ENCODE data around the gene ATF6. TPM values are rescaled to one million over a fixed set of nuclear protein-coding genes. Genes with fewer than 3 reads are reported as not detected.

The ATF6 gene
- total RNA-seq, 2 experiments from 2014 or later, result 18.5 to 20.0 TPM

DNA sequence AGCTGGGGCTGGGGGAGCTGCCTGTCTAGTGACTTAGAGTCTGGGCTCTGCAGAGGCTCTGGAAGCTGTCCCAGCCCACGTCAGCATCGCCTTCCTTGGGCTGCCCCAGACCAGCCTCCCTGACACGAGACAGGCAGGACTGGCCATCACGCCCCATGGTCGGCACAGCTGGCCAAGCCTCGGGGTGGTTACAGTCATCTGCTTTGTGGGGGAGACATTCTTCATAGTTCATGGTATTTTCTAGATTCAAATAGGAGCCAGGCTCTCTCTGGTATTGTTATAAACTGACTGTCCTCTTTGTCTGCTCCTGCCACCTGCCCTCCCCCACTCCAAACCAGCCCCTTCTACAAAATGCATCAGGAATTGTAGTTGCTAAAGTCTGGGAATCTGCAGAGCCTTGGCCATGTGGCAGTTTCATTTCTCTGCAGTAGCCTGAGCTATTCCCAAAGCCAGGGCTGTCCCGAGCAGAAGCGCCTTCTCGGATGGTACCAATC, 228.1 kb downstream of the ATF6 start:
- Mint-ChIP-seq H3K9me3 (peaks cover 3% of the 10 kb centered on the region), H3K4me1 (no peaks in the 10 kb centered on the region), H3K4me3 (no peak overlapping the region), H3K36me3 (no peaks in the 10 kb centered on the region), H3K27me3 (peaks cover 2% of the 10 kb centered on the region), H3K27ac (no peak overlapping the region)
- POLR2A ChIA-PET, result no interaction called here
- DNase-seq, result no peak
- ATAC-seq (ENCODE audit: low read depth), result no peak

- Mint-ChIP-seq H3K4me3 (no peak overlapping the region), H3K36me3 (no peaks in the 10 kb centered on the region), H3K27ac (no peak overlapping the region), H3K27me3 (no peaks in the 10 kb centered on the region), H3K9me3 (no peaks in the 10 kb centered on the region), H3K4me1 (no peaks in the 10 kb centered on the region)
- DNase-seq (no peak), ATAC-seq (ENCODE audit: low read depth) (no peak)
- POLR2A ChIA-PET, result no interaction called here
Measured at GRCh38 chr1:161997152-161997551, 231.0 kb downstream of the ATF6 start.

GRCh38 chr1:161998811-161999210, 232.7 kb downstream of the ATF6 start:
- Mint-ChIP-seq H3K9me3 (no peaks in the 10 kb centered on the region), H3K27me3 (no peaks in the 10 kb centered on the region), H3K4me1 (peaks cover 1% of the 10 kb centered on the region), H3K4me3 (no peak overlapping the region), H3K27ac (no peak overlapping the region), H3K36me3 (no peaks in the 10 kb centered on the region)
- DNase-seq (no peak), ATAC-seq (ENCODE audit: low read depth) (no peak)
- POLR2A ChIA-PET, result no interaction called here

DNA sequence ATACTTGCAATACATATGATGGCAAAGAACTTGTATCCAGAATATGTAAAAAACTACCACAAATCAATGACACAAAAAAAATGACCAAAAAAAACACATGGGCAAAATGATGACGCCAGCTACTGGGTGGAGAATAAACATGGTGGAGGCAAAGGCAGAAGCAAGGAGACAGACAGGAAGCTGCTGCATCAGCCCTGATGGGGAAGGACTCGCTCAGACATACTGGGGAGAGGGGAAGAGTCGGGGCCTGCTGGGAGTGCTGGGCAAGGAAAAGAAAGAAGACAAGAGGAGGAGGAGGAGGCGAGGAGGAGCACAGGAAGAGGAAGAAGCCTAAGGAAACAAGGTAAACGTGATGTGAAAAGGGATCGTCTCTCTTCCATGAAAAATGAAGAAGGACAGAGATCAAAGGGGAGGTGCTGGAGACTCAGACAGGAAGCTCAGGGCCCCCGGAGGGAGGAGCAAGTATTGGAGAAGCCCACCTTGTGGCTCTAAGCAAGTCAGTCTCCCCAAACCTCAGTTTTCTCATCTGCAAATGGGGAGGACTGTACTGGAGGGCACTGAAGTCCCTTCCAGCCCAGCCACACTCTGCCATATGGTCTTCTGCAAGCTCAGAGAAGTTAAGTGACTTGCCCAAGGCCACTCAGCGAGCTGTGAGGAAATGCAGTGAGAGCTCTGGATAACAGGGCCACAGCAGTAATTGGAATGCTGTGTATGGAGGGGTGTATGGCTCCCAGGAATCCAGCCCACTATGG, 233.4 kb downstream of the ATF6 start:
- POLR2A ChIA-PET, result no interaction called here
- Mint-ChIP-seq H3K9me3 (no peaks in the 10 kb centered on the region), H3K27me3 (no peaks in the 10 kb centered on the region), H3K36me3 (no peaks in the 10 kb centered on the region), H3K4me3 (no peak overlapping the region), H3K27ac (no peak overlapping the region), H3K4me1 (peaks cover 2% of the 10 kb centered on the region)
- no peak for DNase-seq
- ATAC-seq (ENCODE audit: low read depth), result no peak

- peaks cover 3% of the 10 kb centered on the region for H3K27me3 Mint-ChIP-seq
- H3K9me3 Mint-ChIP-seq, result no peaks in the 10 kb centered on the region
- no peak overlapping the region for H3K27ac Mint-ChIP-seq
- no peaks in the 10 kb centered on the region for H3K36me3 Mint-ChIP-seq
- POLR2A ChIA-PET, result no interaction called here
- H3K4me3 Mint-ChIP-seq, result no peak overlapping the region
- DNase-seq (no peak), ATAC-seq (ENCODE audit: low read depth) (no peak)
- H3K4me1 Mint-ChIP-seq, result peaks cover 5% of the 10 kb centered on the region
Measured at GRCh38 chr1:162000053-162000420, 233.9 kb downstream of the ATF6 start.

GRCh38 chr1:162003061-162003829, 237.1 kb downstream of the ATF6 start:
- POLR2A ChIA-PET, result no interaction called here
- no peak overlapping the region for H3K27ac Mint-ChIP-seq
- ATAC-seq (ENCODE audit: low read depth) (no peak), DNase-seq (no peak)
- H3K4me3 Mint-ChIP-seq, result no peak overlapping the region
- H3K36me3 Mint-ChIP-seq, result no peaks in the 10 kb centered on the region
- H3K4me1 Mint-ChIP-seq, result peaks cover 5% of the 10 kb centered on the region
- H3K9me3 Mint-ChIP-seq, result no peaks in the 10 kb centered on the region
- H3K27me3 Mint-ChIP-seq, result peaks cover 3% of the 10 kb centered on the region

- no peak overlapping the region for H3K27ac Mint-ChIP-seq
- H3K36me3 Mint-ChIP-seq, result no peaks in the 10 kb centered on the region
- H3K4me3 Mint-ChIP-seq, result no peak overlapping the region
- ATAC-seq (ENCODE audit: low read depth) (no peak), DNase-seq (no peak)
- no peaks in the 10 kb centered on the region for H3K9me3 Mint-ChIP-seq
- peaks cover 5% of the 10 kb centered on the region for H3K4me1 Mint-ChIP-seq
- POLR2A ChIA-PET, result no interaction called here
- H3K27me3 Mint-ChIP-seq, result peaks cover 3% of the 10 kb centered on the region
Measured at GRCh38 chr1:162003830-162004215, 237.7 kb downstream of the ATF6 start.

DNA sequence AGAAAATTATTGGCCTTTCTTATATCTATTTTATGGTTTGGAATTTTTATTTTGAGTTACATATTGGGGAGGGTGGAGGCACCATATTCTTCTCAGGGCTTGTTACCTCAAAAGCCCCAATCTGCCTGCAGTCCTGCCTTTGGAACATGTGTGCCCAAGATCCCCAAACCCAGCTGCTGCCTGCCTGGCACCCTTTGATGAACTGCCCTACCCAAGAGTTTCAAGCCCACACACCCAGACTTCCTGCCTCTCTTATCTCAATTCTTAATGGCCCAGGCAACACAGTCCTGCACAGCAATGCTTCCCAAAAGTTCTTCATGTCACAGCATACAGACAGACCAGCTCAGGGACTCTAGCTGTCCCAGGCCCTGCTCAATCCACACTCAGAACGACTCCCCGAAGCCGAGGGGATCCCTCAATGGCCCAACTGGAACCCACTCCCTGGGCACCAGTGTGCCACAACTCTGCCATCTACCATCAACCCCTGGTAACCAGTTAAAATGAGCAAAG, 238.4 kb downstream of the ATF6 start:
- Mint-ChIP-seq H3K9me3 (no peaks in the 10 kb centered on the region), H3K27ac (no peak overlapping the region), H3K36me3 (no peaks in the 10 kb centered on the region), H3K27me3 (peaks cover 3% of the 10 kb centered on the region), H3K4me1 (peaks cover 5% of the 10 kb centered on the region), H3K4me3 (no peak overlapping the region)
- POLR2A ChIA-PET, result no interaction called here
- no peak for ATAC-seq (ENCODE audit: low read depth)
- DNase-seq, result no peak

GRCh38 chr1:162006081-162006480, 240.0 kb downstream of the ATF6 start:
- Mint-ChIP-seq H3K4me3 (no peak overlapping the region), H3K27ac (no peak overlapping the region), H3K4me1 (peaks cover 5% of the 10 kb centered on the region), H3K36me3 (no peaks in the 10 kb centered on the region), H3K9me3 (no peaks in the 10 kb centered on the region), H3K27me3 (peaks cover 3% of the 10 kb centered on the region)
- ATAC-seq (ENCODE audit: low read depth) (no peak), DNase-seq (no peak)
- POLR2A ChIA-PET, result no interaction called here

GRCh38 chr1:162007466-162007865, 241.3 kb downstream of the ATF6 start:
- DNase-seq, result no peak
- POLR2A ChIA-PET, result no interaction called here
- peaks cover 2% of the 10 kb centered on the region for H3K9me3 Mint-ChIP-seq
- no peaks in the 10 kb centered on the region for H3K36me3 Mint-ChIP-seq
- no peak overlapping the region for H3K27ac Mint-ChIP-seq
- H3K4me3 Mint-ChIP-seq, result no peak overlapping the region
- H3K27me3 Mint-ChIP-seq, result peaks cover 3% of the 10 kb centered on the region
- H3K4me1 Mint-ChIP-seq, result peaks cover 5% of the 10 kb centered on the region
- no peak for ATAC-seq (ENCODE audit: low read depth)

DNA sequence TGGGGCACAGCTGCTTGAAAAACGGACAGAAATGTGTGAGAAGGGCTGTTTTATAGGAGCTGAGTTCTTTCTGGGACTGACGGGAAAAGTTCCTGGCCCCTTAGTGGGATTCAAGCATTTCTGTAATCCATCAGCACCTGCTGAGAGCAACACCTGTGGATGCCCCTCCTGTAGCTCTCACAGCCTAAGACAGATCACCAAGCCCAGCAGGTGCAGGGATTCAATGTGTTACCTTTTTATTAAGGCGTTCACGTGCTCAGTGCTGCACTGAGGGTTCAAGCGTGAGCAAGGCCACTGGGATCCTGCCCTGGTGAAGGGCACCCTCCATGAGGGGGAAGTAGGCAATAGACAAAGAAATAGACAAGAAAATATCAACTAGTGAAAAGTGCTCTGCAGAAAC, 242.7 kb downstream of the ATF6 start:
- no peak for ATAC-seq (ENCODE audit: low read depth)

DNA sequence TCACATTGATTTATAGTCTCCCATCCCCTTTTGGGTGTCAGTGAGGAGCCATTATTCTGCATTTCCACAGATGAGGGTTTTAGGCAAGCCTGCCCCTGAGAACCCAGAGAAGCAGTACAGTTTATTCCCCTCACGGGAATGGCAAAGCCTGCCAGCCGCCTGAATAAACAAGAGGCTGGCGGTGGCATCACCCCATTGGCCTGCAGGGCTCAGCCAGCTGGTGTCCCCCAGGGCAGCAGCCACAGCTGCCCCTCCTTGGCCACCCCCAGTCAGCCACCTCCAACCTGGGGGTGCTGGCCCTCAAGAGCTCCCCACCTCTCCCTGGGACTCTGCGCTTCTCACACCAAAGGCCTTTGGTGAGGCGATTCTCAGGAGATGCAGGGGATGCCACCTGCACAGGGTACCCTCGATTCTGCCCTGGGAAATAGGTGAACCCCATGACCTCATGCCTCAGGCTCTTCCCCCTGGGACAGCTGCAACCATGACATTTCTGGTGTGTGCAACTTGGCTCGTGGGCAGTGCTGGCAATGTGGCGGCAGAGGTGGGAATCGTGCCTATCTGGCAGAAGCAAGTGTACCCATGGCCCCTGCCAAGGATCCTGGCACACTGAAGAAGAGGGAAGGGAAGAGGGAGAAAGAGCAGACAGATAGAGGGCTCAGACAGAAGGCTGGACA, 243.5 kb downstream of the ATF6 start:
- Mint-ChIP-seq H3K27ac (no peak overlapping the region), H3K9me3 (peaks cover 5% of the 10 kb centered on the region), H3K4me1 (peaks cover 1% of the 10 kb centered on the region), H3K27me3 (peaks cover 3% of the 10 kb centered on the region), H3K36me3 (no peaks in the 10 kb centered on the region), H3K4me3 (no peak overlapping the region)
- ATAC-seq (ENCODE audit: low read depth) (no peak), DNase-seq (no peak)
- POLR2A ChIA-PET, result no interaction called here

More for the DNA sequence above, 242.7 kb downstream of the ATF6 start:
- Mint-ChIP-seq H3K36me3 (no peaks in the 10 kb centered on the region), H3K27ac (no peak overlapping the region), H3K4me3 (no peak overlapping the region), H3K27me3 (peaks cover 3% of the 10 kb centered on the region), H3K4me1 (peaks cover 4% of the 10 kb centered on the region), H3K9me3 (peaks cover 2% of the 10 kb centered on the region)
- DNase-seq, result no peak
- POLR2A ChIA-PET, result no interaction called here

GRCh38 chr1:162010175-162010506, 244.0 kb downstream of the ATF6 start:
- POLR2A ChIA-PET, result no interaction called here
- H3K27ac Mint-ChIP-seq, result no peak overlapping the region
- no peak overlapping the region for H3K4me3 Mint-ChIP-seq
- DNase-seq, result no peak
- no peaks in the 10 kb centered on the region for H3K36me3 Mint-ChIP-seq
- H3K4me1 Mint-ChIP-seq, result no peaks in the 10 kb centered on the region
- no peak for ATAC-seq (ENCODE audit: low read depth)
- H3K27me3 Mint-ChIP-seq, result no peaks in the 10 kb centered on the region
- H3K9me3 Mint-ChIP-seq, result peaks cover 5% of the 10 kb centered on the region
